KOPT-K1 (cell line): ENCODE data around the gene TLCD1.
"Not testable (repeated sequence)": the region's sequence is repeated elsewhere in the genome, so short reads cannot be mapped to it uniquely, and the experiment has no call there.

Source experiments
- H3K27ac ChIP-seq: fragments of 200-600 bp; sonication (generic); 2 replicates; pipeline ENCODE4 v1.5.1; 2016; ENCODE audit warnings: antibody characterized with exemption, mild to moderate bottlenecking, low read depth, low read length; ENCODE audit not compliant: poor library complexity, severe bottlenecking
- H3K36me3 ChIP-seq: fragments of 200-600 bp; sonication (generic); 2 replicates; pipeline ENCODE4 v1.5.1; 2017; ENCODE audit warnings: antibody characterized with exemption, mild to moderate bottlenecking, low read length, moderate library complexity; ENCODE audit not compliant: insufficient read depth
- H3K9me3 ChIP-seq: fragments of 200-600 bp; sonication (generic); 2 replicates; pipeline ENCODE4 v1.5.1; 2017; ENCODE audit warnings: antibody characterized with exemption, low read length, mild to moderate bottlenecking; ENCODE audit not compliant: insufficient read depth, poor library complexity, severe bottlenecking

TLCD1 gene

GRCh38 chr17:28740406-28741357 is 14.6 kb upstream of the TLCD1 start:
- H3K27ac ChIP-seq: no peak overlapping the region

GRCh38 chr17:28738680-28739384 is 12.8 kb upstream of the TLCD1 start:
- Histone ChIP-seq H3K36me3 (no peaks in the 10 kb centered on the region), H3K27ac (no peak overlapping the region), H3K9me3 (no peaks in the 10 kb centered on the region)

More at GRCh38 chr17:28740406-28741357, 14.6 kb upstream of the TLCD1 start:
- H3K9me3 ChIP-seq: no peaks in the 10 kb centered on the region
- H3K36me3 ChIP-seq: no peaks in the 10 kb centered on the region

- H3K27ac ChIP-seq: no peak overlapping the region
- H3K36me3 ChIP-seq: no peaks in the 10 kb centered on the region
- no peaks in the 10 kb centered on the region for H3K9me3 ChIP-seq
These were observed 12.0 kb upstream of the TLCD1 start for GRCh38 chr17:28737770-28738679.

- H3K36me3 ChIP-seq: no peaks in the 10 kb centered on the region
- H3K27ac ChIP-seq: no peak overlapping the region
These were observed 11.3 kb upstream of the TLCD1 start for GRCh38 chr17:28737316-28737715.

GRCh38 chr17:28735913-28736769 is 10.1 kb upstream of the TLCD1 start:
- not testable (repeated sequence) for H3K36me3 ChIP-seq, H3K27ac ChIP-seq

More at GRCh38 chr17:28737316-28737715, 11.3 kb upstream of the TLCD1 start:
- H3K9me3 ChIP-seq: no peaks in the 10 kb centered on the region

GRCh38 chr17:28735242-28735722 is 9.2 kb upstream of the TLCD1 start:
- Histone ChIP-seq H3K9me3 (no peaks in the 10 kb centered on the region), H3K27ac (no peak overlapping the region), H3K36me3 (no peaks in the 10 kb centered on the region)

More at GRCh38 chr17:28735913-28736769, 10.1 kb upstream of the TLCD1 start:
- H3K9me3 ChIP-seq: not testable (repeated sequence)

GRCh38 chr17:28734712-28735241 is 8.7 kb upstream of the TLCD1 start:
- Histone ChIP-seq H3K27ac (no peak overlapping the region), H3K36me3 (no peaks in the 10 kb centered on the region), H3K9me3 (no peaks in the 10 kb centered on the region)

GRCh38 chr17:28733346-28733745 is 7.3 kb upstream of the TLCD1 start:
- Histone ChIP-seq H3K36me3 (no peaks in the 10 kb centered on the region), H3K27ac (no peak overlapping the region), H3K9me3 (no peaks in the 10 kb centered on the region)

GRCh38 chr17:28729950-28730330 is 3.9 kb upstream of the TLCD1 start:
- Histone ChIP-seq H3K36me3 (peaks cover 9% of the 10 kb centered on the region), H3K27ac (no peak overlapping the region), H3K9me3 (no peaks in the 10 kb centered on the region)

GRCh38 chr17:28728364-28729200 is 2.5 kb upstream of the TLCD1 start, which contains the start of gene NEK8:
Gene NEK8 (plus strand): TSS chr17:28728788. CDS start chr17:28728814, 26 bp downstream.
- Histone ChIP-seq H3K36me3 (peaks cover 22% of the 10 kb centered on the region), H3K9me3 (no peaks in the 10 kb centered on the region), H3K27ac (peak within 1 kb of the TSS; percentile 94)

GRCh38 chr17:28726627-28727491 is 826 bp upstream of the TLCD1 start:
- no peaks in the 10 kb centered on the region for H3K9me3 ChIP-seq
- H3K36me3 ChIP-seq: peaks cover 39% of the 10 kb centered on the region
- peak overlapping the region; percentile 52 for H3K27ac ChIP-seq

- peak overlapping the region; percentile 52 for H3K27ac ChIP-seq
- H3K36me3 ChIP-seq: peaks cover 51% of the 10 kb centered on the region
These were observed 290 bp downstream of the TLCD1 start for GRCh38 chr17:28725660-28726225.

More at GRCh38 chr17:28725660-28726225, 290 bp downstream of the TLCD1 start:
- H3K9me3 ChIP-seq: no peaks in the 10 kb centered on the region
